Pulmonary artery endothelial cell (primary cell): ENCODE data around the gene PDGFRB. TPM values are rescaled to one million over a fixed set of nuclear protein-coding genes. Genes with fewer than 3 reads are reported as not detected.

Experiments used
- DNase-seq: peaks from one replicate; pipeline ENCODE4 v3.0.0-alpha.2; 2011; ENCODE audit warnings: low read depth, low spot score
- total RNA-seq: library from RNA; depleted of rRNA; stranded (reverse); fragments of >200 nt; gene quantifications from 2 replicates; pipeline ENCODE4 v1.2.3, GENCODE V29; 2014

The PDGFRB gene
- total RNA-seq, 1 donor from 2014 or later: 0.07 TPM

DNA sequence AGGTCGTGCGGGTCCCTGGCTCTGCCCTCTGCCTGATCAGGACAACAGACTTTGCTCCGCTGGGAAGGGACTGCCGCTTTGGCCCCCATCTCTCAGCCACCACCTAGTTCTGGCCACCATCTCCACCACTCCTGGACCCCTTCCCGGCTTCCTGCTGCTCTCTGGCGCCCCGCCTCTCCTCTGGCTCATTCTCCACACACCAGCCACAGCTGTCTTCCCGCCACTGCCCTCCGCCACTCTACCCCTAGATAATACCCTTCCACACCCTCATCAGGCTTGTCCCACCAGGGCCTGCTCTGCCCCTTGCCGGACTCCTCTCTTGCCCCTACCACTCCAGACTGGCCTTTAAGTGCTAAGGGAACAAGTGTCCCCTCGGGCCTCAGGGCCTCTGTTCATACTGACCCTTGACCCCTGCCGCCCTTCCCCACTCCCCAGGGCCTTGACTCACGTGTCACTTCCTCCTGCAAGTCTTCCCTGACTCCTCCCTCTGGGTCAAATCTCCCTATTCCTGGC is 8.0 kb upstream of the PDGFRB start:
- DNase-seq: no peak

DNA sequence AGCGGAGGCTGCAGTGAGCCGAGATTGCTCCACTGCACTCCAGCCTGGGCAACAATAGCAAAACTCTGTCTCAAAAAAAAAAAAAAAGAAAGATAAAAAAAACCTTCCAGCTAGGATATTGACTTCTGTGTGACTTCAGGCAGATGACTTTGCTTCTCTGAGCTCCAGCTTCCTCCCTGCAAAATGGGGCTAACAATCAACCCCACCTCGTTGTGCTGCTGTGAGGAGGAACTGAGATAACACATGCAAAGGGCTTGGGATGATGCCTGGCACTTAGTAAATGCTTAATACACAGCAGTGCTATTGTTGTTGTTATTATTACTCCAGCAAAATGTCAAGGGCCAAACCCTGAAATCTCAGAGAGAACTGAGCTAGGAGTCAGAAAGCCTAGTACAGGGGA is 7.4 kb upstream of the PDGFRB start:
- no peak for DNase-seq

DNA sequence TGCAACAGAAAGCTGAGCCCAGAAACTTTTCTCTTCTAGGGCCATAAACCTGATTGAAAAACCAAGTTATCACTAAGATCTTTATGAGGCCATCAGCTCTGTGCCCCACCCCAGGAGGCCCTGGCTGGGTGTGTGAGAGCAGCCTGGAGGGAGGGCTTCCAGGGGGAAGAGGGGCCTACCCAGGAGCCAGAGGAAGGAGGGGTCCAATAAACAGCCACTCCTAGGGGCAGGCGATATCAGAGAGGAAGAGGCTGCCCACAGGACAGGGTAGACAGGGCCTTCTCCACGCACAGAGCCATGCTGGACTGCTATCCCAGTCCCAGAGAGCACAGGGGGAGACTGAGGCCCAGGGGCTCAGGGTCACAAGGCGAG is 6.5 kb upstream of the PDGFRB start:
- no peak for DNase-seq

DNA sequence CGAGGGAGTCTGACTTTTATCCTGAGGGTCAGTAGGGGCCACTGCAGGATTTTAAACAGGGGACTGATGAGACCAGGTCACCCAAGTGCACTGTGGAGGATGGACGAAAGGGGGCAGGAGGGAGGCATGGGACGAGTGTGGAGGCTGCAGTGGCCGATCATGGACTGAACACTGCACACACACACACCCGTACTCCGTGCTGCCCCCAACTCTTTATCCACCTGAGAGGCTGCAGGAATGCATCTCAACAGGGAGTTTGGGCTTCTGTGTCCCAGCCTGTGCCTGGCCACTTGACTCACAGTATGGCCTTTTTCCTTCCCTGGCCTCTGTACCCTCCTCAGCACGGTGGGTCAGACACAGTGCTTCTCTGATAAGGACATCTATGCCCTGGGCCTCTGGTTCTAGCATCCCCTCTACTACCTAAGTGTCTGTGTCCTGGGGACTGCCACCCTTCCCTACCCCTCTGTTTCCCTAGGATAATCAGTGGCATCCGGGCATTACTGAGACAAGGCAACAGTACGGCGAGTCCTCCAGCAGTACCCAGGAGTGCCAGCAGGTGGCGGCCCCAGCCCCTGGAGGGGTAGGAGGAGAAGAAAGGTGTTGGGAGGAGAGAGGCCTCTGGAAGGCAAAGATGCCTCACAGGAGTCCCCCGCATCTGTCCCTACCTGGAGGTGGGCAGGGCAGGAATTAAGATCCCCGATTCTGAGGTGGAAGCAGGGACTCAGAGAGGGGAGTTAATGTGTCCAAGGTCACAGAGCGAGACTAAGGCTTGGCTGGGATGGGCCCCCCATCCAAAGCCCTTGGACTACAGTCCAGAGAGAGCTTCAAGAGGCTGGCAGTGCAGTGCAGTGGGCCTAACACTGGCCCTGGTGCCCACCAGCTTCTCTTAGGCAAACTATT is 5.8 kb upstream of the PDGFRB start:
- peak; percentile 17 for DNase-seq

DNA sequence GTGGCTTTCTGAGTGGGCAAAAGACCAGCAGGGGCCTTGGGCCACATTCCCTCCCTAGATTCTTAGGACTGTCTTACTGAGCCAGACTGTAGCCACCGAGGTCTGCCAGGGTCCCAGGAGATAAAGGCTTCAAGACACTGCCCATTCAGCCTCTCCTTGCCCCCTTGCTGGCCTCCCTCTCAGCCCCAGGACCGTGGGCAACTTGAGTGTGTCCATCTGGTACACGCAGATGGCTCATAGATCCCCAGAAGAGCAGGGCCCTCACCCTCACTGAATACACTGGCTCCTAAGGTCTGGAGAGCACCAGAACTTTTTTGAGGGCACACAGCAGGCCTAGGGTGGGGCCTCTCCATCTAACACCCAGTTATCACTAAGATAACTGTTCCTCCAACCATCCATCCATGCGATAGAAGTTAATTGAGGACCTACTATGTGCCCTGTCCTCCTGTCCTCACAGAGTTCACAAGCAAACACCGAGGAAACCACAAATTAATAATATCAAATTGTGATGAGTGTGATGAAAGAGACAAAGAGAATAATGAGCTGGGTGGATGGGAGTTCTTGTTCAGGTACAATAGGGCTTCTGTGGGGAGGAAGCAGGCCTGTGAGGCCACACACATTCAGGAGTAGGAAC is 4.9 kb upstream of the PDGFRB start:
- no peak for DNase-seq

DNA sequence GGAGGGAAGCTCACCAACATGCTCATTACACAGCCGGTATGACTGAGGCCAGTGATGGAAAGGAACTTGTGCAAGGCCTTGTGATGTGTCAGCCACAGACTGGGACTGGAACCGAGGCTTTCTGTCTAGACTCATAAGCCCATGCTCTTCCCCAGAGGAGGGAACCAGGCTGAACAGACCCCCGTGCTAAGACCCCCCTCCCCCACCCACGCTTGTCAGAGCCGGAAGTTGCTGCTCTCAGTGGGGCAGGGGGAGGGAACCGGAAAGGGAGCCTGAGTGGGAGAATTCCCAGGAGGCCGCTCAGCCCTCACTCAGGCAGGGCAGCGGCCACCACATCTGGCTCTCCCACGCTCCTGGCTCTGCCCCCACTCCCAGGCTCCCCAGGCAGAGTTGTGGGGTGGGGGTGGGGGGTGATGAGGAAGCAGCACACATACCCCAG is 4.1 kb upstream of the PDGFRB start:
- DNase-seq: no peak

DNA sequence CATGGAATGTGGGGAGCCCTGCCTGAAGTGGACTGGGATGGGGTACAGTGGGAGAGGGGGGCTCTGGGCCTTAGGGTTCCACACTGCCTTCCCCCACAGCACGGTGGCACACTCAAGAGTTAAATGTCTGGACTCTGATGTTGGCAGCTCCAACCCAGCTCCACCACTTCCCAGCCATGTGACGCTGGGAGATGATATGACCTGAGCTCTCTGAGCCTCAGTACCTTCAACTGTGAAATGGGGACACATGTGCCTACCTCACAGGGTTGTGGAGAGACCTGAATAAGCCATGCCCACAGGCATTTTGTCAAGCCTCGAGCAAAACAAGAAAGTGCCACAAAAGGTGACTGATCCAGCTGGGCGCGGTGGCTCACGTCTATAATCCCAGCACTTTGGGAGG is 3.4 kb upstream of the PDGFRB start:
- no peak for DNase-seq

DNA sequence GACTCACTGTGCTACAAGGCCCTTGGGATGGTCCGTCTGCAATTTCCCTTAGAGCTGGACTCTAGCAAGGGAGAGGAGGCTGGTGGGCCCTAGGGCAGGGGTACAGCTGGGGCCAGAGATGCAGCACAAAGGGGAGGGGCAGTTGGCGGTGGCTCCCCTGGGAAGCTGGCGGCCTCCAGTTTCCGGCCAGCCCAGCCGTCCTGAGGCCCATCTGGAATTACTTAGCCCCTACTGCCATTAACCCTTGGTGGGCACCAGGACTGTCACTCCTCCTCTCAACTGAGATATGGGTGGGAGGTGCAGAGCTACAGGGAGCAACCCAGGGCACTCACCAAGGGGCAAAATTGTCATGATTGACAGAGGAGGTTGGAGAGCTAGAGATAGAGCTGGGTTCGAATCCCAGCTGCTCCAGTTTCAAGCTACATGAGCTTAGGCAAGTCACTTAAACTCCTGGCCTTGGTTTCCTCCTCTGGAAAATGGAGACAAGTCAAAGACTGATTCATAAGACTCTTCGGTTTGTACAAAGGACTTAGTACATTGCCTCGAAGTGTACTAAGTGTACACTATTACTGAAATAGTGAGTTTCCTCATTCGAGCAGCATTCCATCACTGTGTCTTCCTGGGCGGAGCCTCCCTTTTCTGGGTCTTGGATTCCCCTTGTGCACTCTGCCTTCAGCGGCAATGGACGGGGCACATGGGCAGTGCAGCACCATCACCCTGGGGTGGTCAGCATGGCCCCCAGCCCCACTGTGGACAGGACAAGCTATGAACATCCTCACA is 2.7 kb upstream of the PDGFRB start:
- no peak for DNase-seq

DNA sequence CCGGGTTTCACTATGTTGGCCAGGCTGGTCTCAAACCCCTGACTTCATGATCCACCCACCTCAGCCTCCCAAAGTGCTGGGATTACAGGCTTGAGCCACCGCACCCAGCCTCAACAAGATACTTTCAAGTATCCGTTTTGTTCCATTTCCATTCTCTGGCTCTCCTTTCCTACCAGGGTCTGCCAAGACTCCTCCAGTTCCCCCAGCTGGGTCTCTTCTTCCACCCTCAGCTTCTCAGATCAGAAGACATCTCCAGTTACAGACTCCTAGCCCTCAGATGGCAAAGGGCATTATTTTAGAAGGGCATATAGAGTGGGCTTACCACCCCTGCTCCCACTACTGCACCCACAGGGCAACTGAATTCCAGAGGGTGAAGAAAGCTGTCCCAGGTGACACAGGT is 1.5 kb upstream of the PDGFRB start:
- no peak for DNase-seq

DNA sequence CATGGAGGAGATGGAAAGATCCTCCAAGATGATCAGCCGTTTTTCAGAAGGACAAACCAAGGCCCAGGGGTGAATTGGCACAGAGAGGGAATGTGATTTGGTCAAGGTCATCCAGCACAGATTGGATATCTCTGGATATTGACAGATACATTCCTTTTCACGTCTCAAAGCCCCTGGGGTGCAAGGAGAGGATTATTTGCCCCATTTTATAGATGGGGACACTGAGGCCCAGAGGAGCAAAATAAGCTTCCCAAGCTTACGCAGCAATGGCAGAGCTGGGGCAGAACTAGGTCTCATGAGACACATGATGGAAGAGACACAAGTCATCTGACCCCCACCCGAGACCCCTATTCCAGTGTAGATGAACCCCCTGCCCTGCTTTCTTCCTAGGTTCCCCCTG is 895 bp upstream of the PDGFRB start:
- no peak for DNase-seq

DNA sequence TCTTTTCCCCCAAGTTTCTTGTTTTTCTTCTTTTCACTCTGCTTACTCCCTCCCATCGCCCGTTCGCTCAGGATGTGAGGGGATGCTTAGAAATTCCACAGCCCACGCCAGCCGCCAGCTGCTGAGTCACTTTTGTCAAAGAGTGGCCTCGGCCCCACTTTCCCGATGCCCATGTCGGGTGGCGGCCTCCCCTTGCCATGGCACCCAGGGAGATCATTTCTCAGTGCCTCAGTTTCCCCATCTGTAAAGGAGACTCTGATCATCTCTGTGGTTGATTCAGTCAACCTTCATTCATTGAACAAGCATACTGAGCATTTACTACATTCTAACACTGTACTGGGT is 353 bp upstream of the PDGFRB start:
- DNase-seq: no peak

DNA sequence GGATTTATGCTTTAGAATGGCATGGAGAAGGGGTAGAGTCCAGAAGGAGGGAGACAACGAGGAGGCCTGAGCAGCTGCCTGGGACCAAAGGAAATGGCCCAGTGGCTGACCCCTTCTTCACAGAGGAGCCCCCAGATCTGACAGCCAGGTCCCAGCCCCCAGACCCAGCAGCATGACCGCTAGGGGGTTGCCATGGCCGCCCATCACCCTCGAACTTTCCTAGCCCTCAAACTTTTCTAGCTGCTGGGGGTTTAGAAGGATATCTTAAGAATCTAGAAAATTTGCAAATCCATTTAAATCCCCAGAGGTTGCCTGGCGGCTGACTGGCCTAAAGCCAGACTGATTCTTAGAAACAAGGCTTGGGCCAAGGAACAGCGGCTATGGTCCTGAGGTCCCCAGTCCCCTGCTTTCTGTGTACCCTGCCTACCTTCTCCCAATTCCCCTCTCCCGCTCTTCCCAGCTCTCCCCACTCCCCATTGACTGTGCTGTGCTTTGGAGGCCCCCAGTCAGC is 972 bp downstream of the PDGFRB start:
- no peak for DNase-seq

DNA sequence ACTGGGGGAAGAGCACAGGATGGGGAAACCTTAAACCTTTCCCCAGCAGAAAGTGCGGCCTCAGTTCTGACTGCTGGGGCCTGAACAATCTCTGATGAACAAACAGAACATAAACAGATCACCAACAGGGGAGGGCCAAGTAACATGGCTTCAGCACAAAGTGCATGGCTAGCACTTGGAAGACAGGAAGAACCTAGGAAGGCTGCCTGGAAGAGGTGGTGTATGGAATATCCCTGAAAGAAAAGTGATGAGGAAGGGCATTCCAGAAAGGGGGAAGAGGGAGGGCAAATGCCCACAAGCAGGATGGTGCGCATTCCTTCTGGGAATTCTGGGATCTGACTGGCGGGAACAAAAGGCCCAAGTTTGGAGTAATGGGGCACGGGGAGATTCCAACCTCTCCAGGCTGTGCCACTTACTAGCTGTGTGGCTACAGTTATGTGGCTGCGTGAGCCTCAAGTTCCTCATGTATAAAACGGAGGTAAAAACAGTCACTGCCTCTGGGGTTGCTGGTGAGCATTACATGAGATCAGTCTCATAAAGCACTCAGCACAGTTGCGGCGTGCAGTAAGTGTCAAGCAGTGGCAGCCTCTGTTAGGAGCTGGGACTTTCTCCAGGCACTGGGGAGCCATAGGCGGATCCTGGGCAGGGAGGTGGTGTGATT is 1.6 kb downstream of the PDGFRB start:
- no peak for DNase-seq

DNA sequence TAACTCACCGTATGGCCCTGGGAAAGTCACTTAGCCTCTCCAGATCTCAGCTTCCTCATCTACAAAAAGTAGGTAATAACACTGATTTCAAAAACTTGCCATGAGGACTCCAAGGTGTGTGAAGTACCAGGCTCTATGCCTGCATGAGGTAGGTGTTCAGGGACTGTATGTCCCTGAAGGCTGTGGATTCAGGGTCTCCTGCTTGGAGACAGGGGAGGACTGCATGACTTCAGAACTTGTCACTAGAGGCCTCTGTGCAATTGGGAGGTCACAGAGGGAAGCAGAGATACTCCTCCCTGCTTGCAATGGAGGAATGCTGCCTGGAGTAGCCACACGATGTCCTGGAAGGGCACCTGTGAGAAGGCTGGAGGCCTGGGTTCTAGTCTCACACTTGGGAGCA is 2.2 kb downstream of the PDGFRB start:
- DNase-seq: no peak

DNA sequence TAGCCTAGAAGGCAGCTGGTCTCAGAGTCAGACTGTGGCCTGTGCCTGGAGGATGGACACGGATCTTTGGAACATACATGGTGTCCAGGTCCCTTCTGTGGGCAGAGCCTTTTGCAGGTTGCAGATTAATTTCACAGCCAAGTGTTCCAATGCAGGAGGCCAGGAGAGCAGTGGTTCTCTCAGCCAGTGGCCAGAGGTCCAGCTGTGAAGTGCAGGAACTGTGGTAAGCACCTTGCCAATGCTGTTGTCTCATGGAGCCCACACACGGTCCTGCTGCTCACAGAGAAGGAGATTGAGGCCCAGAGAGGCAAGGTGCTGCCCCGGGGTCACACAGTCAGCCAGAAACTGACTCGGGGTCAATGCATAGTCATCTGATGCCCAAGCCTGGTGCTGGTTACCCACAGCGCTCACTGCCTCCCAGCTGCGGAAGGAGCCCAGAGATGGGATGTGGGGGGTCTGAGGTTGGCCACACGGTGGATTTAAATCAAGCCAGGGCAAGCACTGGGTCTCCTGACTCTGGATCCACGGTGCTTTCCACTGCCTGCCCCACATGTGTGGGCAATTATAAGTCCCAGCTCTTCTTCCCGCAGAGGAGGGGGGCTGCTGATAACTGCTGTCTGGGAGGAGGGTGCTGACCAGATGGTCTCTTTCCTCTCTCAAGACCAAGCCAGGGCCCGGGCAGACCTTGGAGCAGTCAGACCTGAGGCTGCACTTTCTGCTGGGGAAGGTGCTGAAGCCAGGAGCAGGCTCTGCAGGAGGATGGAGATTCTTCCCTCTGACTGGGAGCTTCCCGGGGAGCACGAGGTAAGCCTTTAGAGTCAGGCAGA is 2.8 kb downstream of the PDGFRB start:
- no peak for DNase-seq

DNA sequence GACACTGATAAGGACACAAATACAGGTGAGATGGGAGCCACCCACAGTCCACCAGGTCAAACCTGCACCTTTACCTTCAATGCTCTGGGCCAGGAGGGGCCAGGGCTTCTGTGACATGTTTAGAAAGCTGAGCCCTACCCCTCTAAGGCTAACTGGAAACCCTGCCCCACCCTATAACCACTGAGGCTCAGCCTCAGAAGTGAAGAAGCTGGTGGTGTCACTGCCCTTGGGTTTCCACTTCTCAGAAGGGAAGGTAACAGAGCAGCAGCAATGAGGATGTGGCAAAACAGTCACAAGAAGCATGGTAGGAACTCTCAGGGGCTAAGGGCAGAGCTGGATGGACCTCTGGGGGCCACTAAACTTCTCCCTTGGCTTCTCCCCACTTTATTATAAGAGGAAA is 6.0 kb downstream of the PDGFRB start:
- DNase-seq: no peak

DNA sequence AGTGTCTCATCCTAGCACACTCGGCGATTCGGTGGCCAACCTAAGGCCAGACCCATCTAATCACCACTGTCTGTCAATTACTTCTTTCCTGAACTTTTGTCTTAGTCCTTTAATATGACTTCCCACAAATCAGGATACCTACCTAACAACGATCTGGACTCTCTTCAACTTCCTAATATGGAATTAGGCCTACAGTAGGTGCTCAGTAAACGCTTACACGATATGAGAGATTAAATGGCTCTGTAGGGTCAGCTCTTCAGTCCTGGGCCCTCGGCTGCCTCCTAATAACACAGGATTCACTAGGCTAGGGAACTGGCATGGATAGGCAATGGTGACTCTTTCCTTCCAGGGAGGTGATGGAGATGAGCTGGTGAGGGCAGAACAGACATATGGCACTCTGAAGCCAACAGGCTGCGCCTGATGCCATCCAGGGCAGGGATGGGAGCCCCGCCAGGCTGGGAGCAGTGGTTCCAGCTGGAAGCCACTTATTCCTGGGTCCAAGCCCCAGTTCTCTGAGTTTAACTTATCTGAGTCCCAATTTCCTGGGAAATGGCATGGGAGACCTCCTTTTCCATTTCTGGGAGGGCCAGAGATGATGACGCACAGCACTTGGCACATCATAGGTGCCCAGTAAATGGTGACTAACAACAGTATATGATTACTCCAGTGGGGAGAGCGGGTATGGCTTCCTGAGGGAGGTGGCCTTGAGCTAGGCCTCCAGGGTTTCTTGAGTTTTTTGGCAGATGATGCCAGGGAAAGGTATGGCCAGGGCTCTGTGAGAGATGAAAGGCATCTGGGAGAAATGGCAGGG is 7.3 kb downstream of the PDGFRB start:
- no peak for DNase-seq

DNA sequence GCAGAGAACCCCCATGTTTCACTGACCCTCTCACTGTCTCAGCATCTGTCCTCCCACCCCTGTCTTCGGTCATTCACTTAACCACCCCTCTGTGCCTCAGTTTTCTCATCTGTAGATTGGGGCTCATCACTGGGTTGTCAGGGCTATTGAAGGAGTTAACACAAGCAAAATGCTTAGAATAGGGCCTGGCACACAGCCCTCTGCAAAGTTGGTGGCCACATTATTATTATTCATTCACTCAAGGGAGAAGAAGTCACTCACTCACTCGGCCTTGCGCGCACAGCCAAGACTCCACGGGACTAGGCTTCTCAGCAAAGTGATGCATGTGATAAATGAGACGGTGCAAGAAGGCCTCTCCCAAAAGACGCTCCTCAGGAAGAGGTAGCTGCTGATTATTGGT is 8.0 kb downstream of the PDGFRB start:
- no peak for DNase-seq

DNA sequence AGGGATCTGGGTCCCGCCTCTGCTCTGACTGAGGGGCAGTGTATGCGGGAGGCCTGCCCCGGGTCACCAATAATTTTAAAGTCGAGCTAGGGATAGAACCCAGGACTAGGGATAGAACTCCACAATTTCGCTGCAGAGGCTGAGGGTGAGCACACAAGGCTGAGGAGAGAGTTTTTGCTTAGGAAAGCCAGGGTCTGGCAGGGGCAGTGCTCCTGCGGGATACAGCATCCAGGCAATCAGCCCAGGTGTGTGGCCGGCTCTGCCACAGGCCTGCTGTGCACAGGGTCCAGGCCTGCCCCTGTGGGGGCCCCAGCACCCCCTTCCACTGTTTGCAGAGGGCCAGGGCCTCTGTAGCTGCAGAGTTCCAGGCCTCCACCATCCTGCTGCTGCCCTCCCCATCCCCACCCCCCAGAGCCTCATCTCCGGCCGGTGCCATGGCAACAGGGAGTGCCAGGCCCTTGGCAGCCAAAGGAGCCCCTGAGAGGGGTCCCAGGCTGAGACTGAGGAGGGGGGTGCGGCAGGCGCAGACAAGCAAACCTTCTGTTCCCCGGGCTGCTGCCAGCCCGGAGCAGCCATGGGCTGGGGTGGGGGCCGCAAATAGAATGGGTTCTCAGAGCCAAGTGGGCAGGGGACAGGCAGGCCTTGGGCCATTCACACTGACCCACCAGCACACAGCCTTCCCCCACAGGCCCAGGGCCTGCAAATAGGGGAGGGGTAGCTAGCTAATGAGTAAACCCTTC is 8.6 kb downstream of the PDGFRB start:
- DNase-seq: no peak
